GM23338 (cell line): ENCODE data around the gene FANCG. TPM values are rescaled to one million over a fixed set of nuclear protein-coding genes. Genes with fewer than 3 reads are reported as not detected.

Experiments
- ATAC-seq: fragments of 200-7000 bp; cut with Tn5 transposase; 3 replicates; pipeline ENCODE4 v1.9.1; 2020
- DNase-seq: peaks from one replicate; pipeline ENCODE4 v3.0.0-alpha.2; 2015; ENCODE audit warnings: low spot score
- H2AFZ ChIP-seq: fragments of 200-600 bp; sonication (generic); 2 replicates; pipeline ENCODE4 v1.8.0; 2016; ENCODE audit warnings: antibody characterized with exemption, mild to moderate bottlenecking, moderate library complexity
- H3F3A ChIP-seq: fragments of 200-600 bp; sonication (generic); replicated peaks from 2 replicates; pipeline ENCODE4 v1.8.0; 2017; ENCODE audit warnings: antibody characterized with exemption, mixed run types, low read depth
- H3K27ac ChIP-seq: fragments of 200-600 bp; sonication (generic); 2 replicates; pipeline ENCODE4 v1.6.1; 2016; ENCODE audit warnings: low read depth
- H3K27me3 ChIP-seq: fragments of 200-600 bp; sonication (generic); 2 replicates; pipeline ENCODE4 v1.8.0; 2016; ENCODE audit warnings: mild to moderate bottlenecking, mixed run types, moderate library complexity; ENCODE audit not compliant: insufficient read depth
- H3K36me3 ChIP-seq: fragments of 200-600 bp; sonication (generic); 2 replicates; pipeline ENCODE4 v1.8.0; 2016; ENCODE audit warnings: mild to moderate bottlenecking; ENCODE audit not compliant: insufficient read depth
- H3K4me1 ChIP-seq: fragments of 200-600 bp; sonication (generic); 2 replicates; pipeline ENCODE4 v1.8.0; 2016; ENCODE audit warnings: mild to moderate bottlenecking, moderate library complexity; ENCODE audit not compliant: insufficient read depth
- H3K4me2 ChIP-seq: fragments of 200-600 bp; sonication (generic); 2 replicates; pipeline ENCODE4 v1.7.1; 2017; ENCODE audit warnings: mixed run types
- H3K4me3 ChIP-seq: fragments of 200-600 bp; sonication (generic); 2 replicates; pipeline ENCODE4 v1.6.1; 2016; ENCODE audit warnings: mixed run types
- H3K79me2 ChIP-seq: fragments of 200-600 bp; sonication (generic); replicated peaks from 2 replicates; pipeline ENCODE4 v1.8.0; 2017; ENCODE audit warnings: mild to moderate bottlenecking; ENCODE audit not compliant: insufficient read depth
- H3K9me2 ChIP-seq: fragments of 200-600 bp; sonication (generic); 2 replicates; pipeline ENCODE4 v1.8.0; 2017; ENCODE audit not compliant: insufficient read depth
- H4K20me1 ChIP-seq: fragments of 200-600 bp; sonication (generic); replicated peaks from 2 replicates; pipeline ENCODE4 v1.8.0; 2017; ENCODE audit warnings: mild to moderate bottlenecking; ENCODE audit not compliant: insufficient read depth
- H3K27ac Mint-ChIP-seq: 2 replicates; pipeline ENCODE4 v1.8.0; 2020; ENCODE audit warnings: inconsistent platforms, mild to moderate bottlenecking, moderate library complexity, mixed read lengths
- H3K27me3 Mint-ChIP-seq: 3 replicates; pipeline ENCODE4 v1.8.0; 2022; ENCODE audit warnings: low read depth, mild to moderate bottlenecking, moderate library complexity, mixed read lengths, inconsistent platforms; ENCODE audit not compliant: insufficient read depth, poor library complexity
- H3K36me3 Mint-ChIP-seq: 3 replicates; pipeline ENCODE4 v1.8.0; 2021; ENCODE audit warnings: low read depth, mild to moderate bottlenecking, inconsistent platforms, moderate library complexity, mixed read lengths
- H3K4me1 Mint-ChIP-seq: 3 replicates; pipeline ENCODE4 v1.8.0; 2020; ENCODE audit warnings: mild to moderate bottlenecking, inconsistent platforms, mixed read lengths
- H3K4me3 Mint-ChIP-seq: 3 replicates; pipeline ENCODE4 v1.8.0; 2021; ENCODE audit warnings: moderate library complexity, mild to moderate bottlenecking, inconsistent platforms, mixed read lengths
- H3K9me3 Mint-ChIP-seq: 3 replicates; pipeline ENCODE4 v1.8.0; 2020; ENCODE audit warnings: moderate library complexity, mild to moderate bottlenecking, inconsistent platforms, mixed read lengths
- NANOG ChIP-seq: IDR thresholded peaks from 2 replicates; pipeline ENCODE4 v1.6.1; 2016; ENCODE audit warnings: antibody characterized with exemption, borderline replicate concordance
- ZNF462 ChIP-seq: fragments of 250-450 bp; sonication (Bioruptor Pico); IDR thresholded peaks from 2 replicates; pipeline ENCODE4 v1.5.0; 2020; ENCODE audit warnings: mild to moderate bottlenecking, moderate library complexity
- polyA plus RNA-seq: library from polyadenylated mRNA; unstranded; fragments of >200 nt; fragmentation: Nextera tagmentation; extraction: Ambion mirVana; gene quantifications from 2 replicates; pipeline ENCODE4 v1.2.1, GENCODE V29; 2016
- total RNA-seq: library from RNA; depleted of rRNA; stranded (reverse); fragments of >200 nt; shearing (Covaris generic); gene quantifications from 2 replicates; pipeline ENCODE4 v1.2.3, GENCODE V29; 2014
- TF ChIP-seq, protein P1 (sequence below), 2 experiments: fragments of 200-600 bp in 1 of 2; sonication (generic) in 1 of 2; conservative IDR thresholded peaks; 2 replicates each; pipeline versions ENCODE4 v1.5.1 to v1.6.1; 2016 to 2017; ENCODE audit warnings: antibody characterized with exemption in 2 of 2, low read depth in 2 of 2, mild to moderate bottlenecking in 2 of 2, moderate library complexity in 1 of 2
- TF ChIP-seq, protein P2 (sequence below): IDR thresholded peaks from 2 replicates; pipeline ENCODE4 v1.6.1; 2016; ENCODE audit warnings: antibody characterized with exemption

Gene FANCG
- total and polyA plus RNA-seq, 2 experiments from 2014 or later: 53.8 to 56.2 TPM

- no peak for TF ChIP-seq ZNF462 (CRISPR knock-in tag)
- TF ChIP-seq, protein P1, sequence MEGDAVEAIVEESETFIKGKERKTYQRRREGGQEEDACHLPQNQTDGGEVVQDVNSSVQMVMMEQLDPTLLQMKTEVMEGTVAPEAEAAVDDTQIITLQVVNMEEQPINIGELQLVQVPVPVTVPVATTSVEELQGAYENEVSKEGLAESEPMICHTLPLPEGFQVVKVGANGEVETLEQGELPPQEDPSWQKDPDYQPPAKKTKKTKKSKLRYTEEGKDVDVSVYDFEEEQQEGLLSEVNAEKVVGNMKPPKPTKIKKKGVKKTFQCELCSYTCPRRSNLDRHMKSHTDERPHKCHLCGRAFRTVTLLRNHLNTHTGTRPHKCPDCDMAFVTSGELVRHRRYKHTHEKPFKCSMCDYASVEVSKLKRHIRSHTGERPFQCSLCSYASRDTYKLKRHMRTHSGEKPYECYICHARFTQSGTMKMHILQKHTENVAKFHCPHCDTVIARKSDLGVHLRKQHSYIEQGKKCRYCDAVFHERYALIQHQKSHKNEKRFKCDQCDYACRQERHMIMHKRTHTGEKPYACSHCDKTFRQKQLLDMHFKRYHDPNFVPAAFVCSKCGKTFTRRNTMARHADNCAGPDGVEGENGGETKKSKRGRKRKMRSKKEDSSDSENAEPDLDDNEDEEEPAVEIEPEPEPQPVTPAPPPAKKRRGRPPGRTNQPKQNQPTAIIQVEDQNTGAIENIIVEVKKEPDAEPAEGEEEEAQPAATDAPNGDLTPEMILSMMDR (conservative IDR thresholded peaks at IDR 0.05; ENCODE audit: low read depth in 2 of 2): no peak
These were observed 12.7 kb downstream of the FANCG start (continued) for GRCh38 chr9:35067056-35067455.

DNA sequence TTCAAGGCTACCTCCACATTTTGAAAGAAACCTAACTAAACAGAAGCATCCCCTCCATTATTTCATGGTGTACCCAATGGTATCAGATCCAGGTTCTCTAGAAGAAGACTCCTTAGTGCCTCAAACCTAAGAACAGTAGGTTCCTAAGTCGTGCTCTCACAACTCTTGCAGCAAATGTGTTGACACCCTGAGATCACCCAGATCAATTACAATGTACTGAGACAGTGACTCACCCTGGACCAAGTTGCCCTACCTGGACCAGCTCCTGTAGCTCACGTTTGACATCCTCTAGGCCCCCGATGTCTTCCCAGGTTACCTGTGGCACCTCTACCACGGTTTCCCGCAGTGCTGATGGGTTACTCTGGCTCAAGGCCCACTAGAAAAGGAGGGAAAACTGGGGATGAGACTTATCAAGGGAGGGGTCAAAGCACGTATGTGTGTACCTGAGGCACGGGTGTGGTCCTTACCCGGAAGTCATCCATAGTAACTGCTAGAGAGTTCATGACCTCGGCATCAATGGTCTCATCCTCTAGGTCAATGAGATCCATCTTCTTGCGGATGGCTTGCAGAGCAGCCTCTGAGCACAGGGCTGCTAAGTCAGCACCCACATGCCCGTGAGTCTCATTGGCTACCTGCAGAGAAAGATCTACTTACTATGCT lies 19.1 kb downstream of the FANCG start:
- H4K20me1 ChIP-seq: peaks cover 37% of the 10 kb centered on the region
- H3K36me3 ChIP-seq: peaks cover 99% of the 10 kb centered on the region
- peaks cover 99% of the 10 kb centered on the region for H3K36me3 Mint-ChIP-seq
- no peak overlapping the region for H3K4me3 ChIP-seq
- DNase-seq (no peak), ATAC-seq (no peak)
- peaks cover 13% of the 10 kb centered on the region for H3K79me2 ChIP-seq
- no peak overlapping the region for H2AFZ ChIP-seq
- peaks cover 60% of the 10 kb centered on the region for H3F3A ChIP-seq
- H3K27me3 Mint-ChIP-seq: peaks cover 7% of the 10 kb centered on the region
- no peaks in the 10 kb centered on the region for H3K27me3 ChIP-seq
- no peak overlapping the region for H3K27ac ChIP-seq
- no peaks in the 10 kb centered on the region for H3K4me1 Mint-ChIP-seq
- H3K4me1 ChIP-seq: no peaks in the 10 kb centered on the region
- no peaks in the 10 kb centered on the region for H3K9me3 Mint-ChIP-seq
- no peaks in the 10 kb centered on the region for H3K9me2 ChIP-seq
- H3K4me2 ChIP-seq: no peak overlapping the region
- H3K27ac Mint-ChIP-seq: no peak overlapping the region
- no peak overlapping the region for H3K4me3 Mint-ChIP-seq
- TF ChIP-seq, protein P2, sequence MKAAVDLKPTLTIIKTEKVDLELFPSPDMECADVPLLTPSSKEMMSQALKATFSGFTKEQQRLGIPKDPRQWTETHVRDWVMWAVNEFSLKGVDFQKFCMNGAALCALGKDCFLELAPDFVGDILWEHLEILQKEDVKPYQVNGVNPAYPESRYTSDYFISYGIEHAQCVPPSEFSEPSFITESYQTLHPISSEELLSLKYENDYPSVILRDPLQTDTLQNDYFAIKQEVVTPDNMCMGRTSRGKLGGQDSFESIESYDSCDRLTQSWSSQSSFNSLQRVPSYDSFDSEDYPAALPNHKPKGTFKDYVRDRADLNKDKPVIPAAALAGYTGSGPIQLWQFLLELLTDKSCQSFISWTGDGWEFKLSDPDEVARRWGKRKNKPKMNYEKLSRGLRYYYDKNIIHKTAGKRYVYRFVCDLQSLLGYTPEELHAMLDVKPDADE: no peak
- TF ChIP-seq NANOG: no peak
- no peak for TF ChIP-seq ZNF462 (CRISPR knock-in tag)
